C4-2B (cell line): Measurements from ENCODE around the gene PRKCI.

Experiments used
- H3K27ac ChIP-seq: fragments of 450-650 bp; 2 replicates; pipeline ENCODE4 v1.5.1; 2017
- CTCF ChIP-seq: fragments of 450-650 bp; conservative IDR thresholded peaks from 2 replicates; pipeline ENCODE4 v1.5.1; 2017; ENCODE audit warnings: mild to moderate bottlenecking
- ZFX ChIP-seq: fragments of 450-650 bp; IDR thresholded peaks from 2 replicates; pipeline ENCODE4 v1.6.1; 2017

PRKCI gene

GRCh38 chr3:170228093-170228766 lies 6.0 kb downstream of the PRKCI start:
- no peak overlapping the region for H3K27ac ChIP-seq
- TF ChIP-seq CTCF (no peak), ZFX (no peak)

GRCh38 chr3:170232266-170232665 lies 10.0 kb downstream of the PRKCI start:
- no peak overlapping the region for H3K27ac ChIP-seq

GRCh38 chr3:170233530-170233929 lies 11.3 kb downstream of the PRKCI start:
- TF ChIP-seq CTCF (no peak), ZFX (no peak)
- H3K27ac ChIP-seq = no peak overlapping the region

More at GRCh38 chr3:170232266-170232665, 10.0 kb downstream of the PRKCI start:
- TF ChIP-seq ZFX = no peak
- no peak for TF ChIP-seq CTCF

GRCh38 chr3:170240142-170240541 lies 17.9 kb downstream of the PRKCI start:
- TF ChIP-seq ZFX (no peak), CTCF (no peak)
- peak overlapping the region; percentile 14; the same call in 1 of the 2 replicates for H3K27ac ChIP-seq

- TF ChIP-seq CTCF = no peak
- no peak for TF ChIP-seq ZFX
- no peak overlapping the region for H3K27ac ChIP-seq
Measured at GRCh38 chr3:170240671-170241070, 18.4 kb downstream of the PRKCI start.

- H3K27ac ChIP-seq = no peak overlapping the region
- TF ChIP-seq CTCF (no peak), ZFX (no peak)
Measured at GRCh38 chr3:170244576-170244975, 22.4 kb downstream of the PRKCI start.

GRCh38 chr3:170247875-170248274 lies 25.7 kb downstream of the PRKCI start:
- no peak for TF ChIP-seq CTCF
- TF ChIP-seq ZFX = no peak
- no peak overlapping the region for H3K27ac ChIP-seq
